ENCODE data around the gene THSD4.

- TF ChIP-seq, protein P1, sequence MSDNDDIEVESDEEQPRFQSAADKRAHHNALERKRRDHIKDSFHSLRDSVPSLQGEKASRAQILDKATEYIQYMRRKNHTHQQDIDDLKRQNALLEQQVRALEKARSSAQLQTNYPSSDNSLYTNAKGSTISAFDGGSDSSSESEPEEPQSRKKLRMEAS (IDR thresholded peaks at IDR 0.05) = no peak
- TF ChIP-seq SMC3 (IDR thresholded peaks at IDR 0.05) = no peak
- TF ChIP-seq KDM1A (IDR thresholded peaks at IDR 0.05; ENCODE audit: low read depth) = no peak
- no peak for TF ChIP-seq CTCF (IDR thresholded peaks at IDR 0.05)
- no peak for TF ChIP-seq NFE2L2 (conservative IDR thresholded peaks at IDR 0.05; ENCODE audit: low read length)
Observed at GRCh38 chr15:71567173-71567572, 451.9 kb downstream of the THSD4 start.

Measured in A549 (cell line).